Ishikawa (cell line): ENCODE measurements around the gene PRKD2.

Source experiments
- CEBPB ChIP-seq: IDR thresholded peaks from 2 replicates; pipeline ENCODE4 v1.6.1; 2012
- CREB1 ChIP-seq: IDR thresholded peaks from 2 replicates; pipeline ENCODE4 v1.6.1; 2012; ENCODE audit warnings: low read depth
- EGR1 ChIP-seq: IDR thresholded peaks from 2 replicates; pipeline ENCODE4 v1.6.1; 2012
- EP300 ChIP-seq: IDR thresholded peaks from 2 replicates; pipeline ENCODE4 v1.6.1; 2012; ENCODE audit warnings: borderline replicate concordance
- FOXM1 ChIP-seq: IDR thresholded peaks from 2 replicates; pipeline ENCODE4 v1.6.1; 2012; ENCODE audit warnings: low read depth, borderline replicate concordance
- MAX ChIP-seq: IDR thresholded peaks from 2 replicates; pipeline ENCODE4 v1.6.1; 2012
- RAD21 ChIP-seq: IDR thresholded peaks from 2 replicates; pipeline ENCODE4 v1.6.1; 2012; ENCODE audit warnings: low read depth
- REST ChIP-seq: IDR thresholded peaks from 2 replicates; pipeline ENCODE4 v1.6.1; 2012; ENCODE audit warnings: low read depth, mild to moderate bottlenecking
- TAF1 ChIP-seq: IDR thresholded peaks from 2 replicates; pipeline ENCODE4 v1.6.1; 2012; ENCODE audit warnings: low read depth, mild to moderate bottlenecking
- TEAD4 ChIP-seq: IDR thresholded peaks from 2 replicates; pipeline ENCODE4 v1.6.1; 2012
- YY1 ChIP-seq: IDR thresholded peaks from 2 replicates; pipeline ENCODE4 v1.6.1; 2012; ENCODE audit warnings: low read depth

- no peak for TF ChIP-seq TEAD4
- TF ChIP-seq FOXM1, result no peak
- no peak for TF ChIP-seq EP300
- TF ChIP-seq TAF1, result no peak
- no peak for TF ChIP-seq CREB1
- TF ChIP-seq MAX, result no peak
- no peak for TF ChIP-seq YY1
- TF ChIP-seq REST, result no peak
- no peak for TF ChIP-seq RAD21
- no peak for TF ChIP-seq CEBPB
- TF ChIP-seq EGR1, result no peak
Observed at GRCh38 chr19:46730595-46730994, 13.7 kb upstream of the PRKD2 start.
